ENCODE results near the gene CSF1R. TPM values are rescaled to one million over a fixed set of nuclear protein-coding genes. Genes with fewer than 3 reads are reported as not detected.

The CSF1R gene
- total and polyA plus RNA-seq, 2 donors (not counting 3 experiments of a cell fraction or from before 2014, with no cell fraction given), result not detected

- H2AFZ ChIP-seq (ENCODE audit: low read depth, low read length), result no peak overlapping the region
- H3K4me3 ChIP-seq (replicated peaks in 1 of 3; ENCODE audit: insufficient read depth in 1 of 3, low read depth in 1 of 3, low read length in 3 of 3), result no peak overlapping the region
- H3K9me1 ChIP-seq (replicated peaks; ENCODE audit: control insufficient read depth, extremely low read depth, insufficient read depth, low read length), result no peaks in the 10 kb centered on the region
- H3K4me1 ChIP-seq (ENCODE audit: control insufficient read depth, extremely low read depth, insufficient read depth, low read length), result no peaks in the 10 kb centered on the region
- no TSS peak for BruUV-seq (replicated peaks)
- no peak overlapping the region for H3K9ac ChIP-seq (replicated peaks; ENCODE audit: extremely low read depth, insufficient read depth, low read length)
- ChIA-PET CTCF (no interaction called here), POLR2A (no interaction called here)
- no peak overlapping the region for H3K4me2 ChIP-seq (ENCODE audit: insufficient read depth, low read length)
- H3K79me2 ChIP-seq (ENCODE audit: control insufficient read depth, insufficient read depth, low read length), result no peaks in the 10 kb centered on the region
- peaks cover 19 to 52% of the 10 kb centered on the region in 2 experiments for H3K27me3 ChIP-seq (ENCODE audit: control insufficient read depth in 2 of 2, insufficient read depth in 2 of 2, low read length in 2 of 2)
- H3K9me3 ChIP-seq (replicated peaks; ENCODE audit: control insufficient read depth, insufficient read depth, low read length), result no peaks in the 10 kb centered on the region
- H3K36me3 ChIP-seq (ENCODE audit: control insufficient read depth in 2 of 2, extremely low read depth in 1 of 2, insufficient read depth in 2 of 2, low read length in 2 of 2), result no peaks in the 10 kb centered on the region
- no peak overlapping the region for H3K27ac ChIP-seq (ENCODE audit: insufficient read depth, low read depth, low read length)
- intact Hi-C loops (cut with micrococcal nuclease), result no loop called here
- H4K20me1 ChIP-seq (replicated peaks; ENCODE audit: control insufficient read depth, extremely low read depth, insufficient read depth, low read length), result no peaks in the 10 kb centered on the region
- FAIRE-seq (no peak), DNase-seq (ENCODE audit: low read depth, low spot score) (no peak)
- TF ChIP-seq FOS (IDR thresholded peaks at IDR 0.05; ENCODE audit: borderline replicate concordance, insufficient read depth, low read length), result no peak
- TF ChIP-seq MYC (IDR thresholded peaks at IDR 0.05; ENCODE audit: low read depth, low read length), result no peak
- no peak for TF ChIP-seq GATA2 (IDR thresholded peaks at IDR 0.05; ENCODE audit: insufficient read depth, insufficient read length, low read depth, low read length)
- TF ChIP-seq EZH2 (IDR thresholded peaks at IDR 0.05; ENCODE audit: borderline replicate concordance, low read depth, low read length, severe bottlenecking), result no peak
- no peak for TF ChIP-seq POLR2AphosphoS5 (IDR thresholded peaks at IDR 0.05; ENCODE audit: insufficient read depth, low read depth, low read length)
- TF ChIP-seq MAX (IDR thresholded peaks at IDR 0.05; ENCODE audit: insufficient read depth, insufficient read length), result no peak
- TF ChIP-seq CTCF (IDR thresholded peaks at IDR 0.05; ENCODE audit: extremely low read depth in 1 of 2, insufficient read depth in 1 of 2, low read depth in 1 of 2, low read length in 2 of 2), result no peak
- TF ChIP-seq JUN (IDR thresholded peaks at IDR 0.05; ENCODE audit: borderline replicate concordance, insufficient read depth, insufficient read length, low read depth), result no peak
- TF ChIP-seq POLR2A (IDR thresholded peaks at IDR 0.05; ENCODE audit: low read depth, low read length), result no peak
- dilution Hi-C loops (cut with MboI; ENCODE audit: extremely low pct_ligation_motif_present, low sequenced_read_pairs), result no loop called here
Observed at GRCh38 chr5:150092159-150092787, 5.9 kb upstream of the CSF1R start.
